ENCODE data around the gene CBX3.
"Not testable (repeated sequence)": the region's sequence is repeated elsewhere in the genome, so short reads cannot be mapped to it uniquely, and the experiment has no call there.

The CBX3 gene

GRCh38 chr7:26261866-26262265, 60.3 kb downstream of the CBX3 start:
- not testable (repeated sequence) for H3K27ac Mint-ChIP-seq, H3K4me1 Mint-ChIP-seq, H3K4me3 Mint-ChIP-seq, DNase-seq, ATAC-seq, H3K9me3 Mint-ChIP-seq
- H3K27me3 Mint-ChIP-seq, result peaks cover 14% of the 10 kb centered on the region

Measured in stimulated activated naive CD8-positive, alpha-beta T cell treated with anti-CD3 and anti-CD28 coated beads, Interleukin-15, amount 100 ng/mL, for 72 hours (primary cell).